HL-60 (cell line): ENCODE data around the gene MMP25.
"Not testable (repeated sequence)": the region's sequence is repeated elsewhere in the genome, so short reads cannot be mapped to it uniquely, and the experiment has no call there.

Source experiments
- POLR2AphosphoS5 ChIP-seq: IDR thresholded peaks from 2 replicates; pipeline ENCODE4 v1.6.1; 2012; ENCODE audit warnings: low read depth
- TF ChIP-seq, protein P1 (sequence below): IDR thresholded peaks from 2 replicates; pipeline ENCODE4 v1.6.1; 2012; ENCODE audit warnings: low read depth; ENCODE audit not compliant: insufficient replicate concordance
- TF ChIP-seq, protein P2 (sequence below): IDR thresholded peaks from one replicate; pipeline ENCODE4 v1.5.1; 2011; ENCODE audit warnings: low read length, control low read depth, inconsistent platforms; ENCODE audit not compliant: insufficient read depth

DNA sequence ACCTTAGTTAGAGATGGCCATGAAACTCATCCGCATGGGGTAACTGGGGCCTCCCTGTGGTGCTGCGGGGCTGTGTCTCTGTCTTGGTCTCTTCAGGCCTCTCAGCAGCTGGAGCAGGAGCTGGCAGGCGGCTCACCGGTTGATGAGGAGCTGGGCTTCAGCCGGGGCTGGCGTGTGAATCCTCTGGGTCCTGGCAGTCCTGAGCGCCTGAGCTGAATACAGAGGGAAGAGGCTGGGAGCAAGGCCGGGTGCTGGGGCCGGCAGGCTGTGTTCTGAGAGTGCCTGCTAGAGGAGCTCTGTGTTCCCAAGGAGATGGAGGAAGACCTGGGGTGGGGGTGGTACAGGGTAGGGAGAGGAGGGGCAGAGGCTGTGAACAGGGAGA lies 9.4 kb downstream of the MMP25 start:
- TF ChIP-seq, protein P1, sequence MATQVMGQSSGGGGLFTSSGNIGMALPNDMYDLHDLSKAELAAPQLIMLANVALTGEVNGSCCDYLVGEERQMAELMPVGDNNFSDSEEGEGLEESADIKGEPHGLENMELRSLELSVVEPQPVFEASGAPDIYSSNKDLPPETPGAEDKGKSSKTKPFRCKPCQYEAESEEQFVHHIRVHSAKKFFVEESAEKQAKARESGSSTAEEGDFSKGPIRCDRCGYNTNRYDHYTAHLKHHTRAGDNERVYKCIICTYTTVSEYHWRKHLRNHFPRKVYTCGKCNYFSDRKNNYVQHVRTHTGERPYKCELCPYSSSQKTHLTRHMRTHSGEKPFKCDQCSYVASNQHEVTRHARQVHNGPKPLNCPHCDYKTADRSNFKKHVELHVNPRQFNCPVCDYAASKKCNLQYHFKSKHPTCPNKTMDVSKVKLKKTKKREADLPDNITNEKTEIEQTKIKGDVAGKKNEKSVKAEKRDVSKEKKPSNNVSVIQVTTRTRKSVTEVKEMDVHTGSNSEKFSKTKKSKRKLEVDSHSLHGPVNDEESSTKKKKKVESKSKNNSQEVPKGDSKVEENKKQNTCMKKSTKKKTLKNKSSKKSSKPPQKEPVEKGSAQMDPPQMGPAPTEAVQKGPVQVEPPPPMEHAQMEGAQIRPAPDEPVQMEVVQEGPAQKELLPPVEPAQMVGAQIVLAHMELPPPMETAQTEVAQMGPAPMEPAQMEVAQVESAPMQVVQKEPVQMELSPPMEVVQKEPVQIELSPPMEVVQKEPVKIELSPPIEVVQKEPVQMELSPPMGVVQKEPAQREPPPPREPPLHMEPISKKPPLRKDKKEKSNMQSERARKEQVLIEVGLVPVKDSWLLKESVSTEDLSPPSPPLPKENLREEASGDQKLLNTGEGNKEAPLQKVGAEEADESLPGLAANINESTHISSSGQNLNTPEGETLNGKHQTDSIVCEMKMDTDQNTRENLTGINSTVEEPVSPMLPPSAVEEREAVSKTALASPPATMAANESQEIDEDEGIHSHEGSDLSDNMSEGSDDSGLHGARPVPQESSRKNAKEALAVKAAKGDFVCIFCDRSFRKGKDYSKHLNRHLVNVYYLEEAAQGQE, result not testable (repeated sequence)
- not testable (repeated sequence) for TF ChIP-seq POLR2AphosphoS5
- TF ChIP-seq, protein P2, sequence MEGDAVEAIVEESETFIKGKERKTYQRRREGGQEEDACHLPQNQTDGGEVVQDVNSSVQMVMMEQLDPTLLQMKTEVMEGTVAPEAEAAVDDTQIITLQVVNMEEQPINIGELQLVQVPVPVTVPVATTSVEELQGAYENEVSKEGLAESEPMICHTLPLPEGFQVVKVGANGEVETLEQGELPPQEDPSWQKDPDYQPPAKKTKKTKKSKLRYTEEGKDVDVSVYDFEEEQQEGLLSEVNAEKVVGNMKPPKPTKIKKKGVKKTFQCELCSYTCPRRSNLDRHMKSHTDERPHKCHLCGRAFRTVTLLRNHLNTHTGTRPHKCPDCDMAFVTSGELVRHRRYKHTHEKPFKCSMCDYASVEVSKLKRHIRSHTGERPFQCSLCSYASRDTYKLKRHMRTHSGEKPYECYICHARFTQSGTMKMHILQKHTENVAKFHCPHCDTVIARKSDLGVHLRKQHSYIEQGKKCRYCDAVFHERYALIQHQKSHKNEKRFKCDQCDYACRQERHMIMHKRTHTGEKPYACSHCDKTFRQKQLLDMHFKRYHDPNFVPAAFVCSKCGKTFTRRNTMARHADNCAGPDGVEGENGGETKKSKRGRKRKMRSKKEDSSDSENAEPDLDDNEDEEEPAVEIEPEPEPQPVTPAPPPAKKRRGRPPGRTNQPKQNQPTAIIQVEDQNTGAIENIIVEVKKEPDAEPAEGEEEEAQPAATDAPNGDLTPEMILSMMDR, result not testable (repeated sequence)
